Right forelimb (tissue), 1 donor: ENCODE results near the gene HMX1.

ENCODE experiments used
- DNase-seq: peaks from one replicate; pipeline ENCODE4 v3.0.0-alpha.2; 2018

Gene HMX1

DNA sequence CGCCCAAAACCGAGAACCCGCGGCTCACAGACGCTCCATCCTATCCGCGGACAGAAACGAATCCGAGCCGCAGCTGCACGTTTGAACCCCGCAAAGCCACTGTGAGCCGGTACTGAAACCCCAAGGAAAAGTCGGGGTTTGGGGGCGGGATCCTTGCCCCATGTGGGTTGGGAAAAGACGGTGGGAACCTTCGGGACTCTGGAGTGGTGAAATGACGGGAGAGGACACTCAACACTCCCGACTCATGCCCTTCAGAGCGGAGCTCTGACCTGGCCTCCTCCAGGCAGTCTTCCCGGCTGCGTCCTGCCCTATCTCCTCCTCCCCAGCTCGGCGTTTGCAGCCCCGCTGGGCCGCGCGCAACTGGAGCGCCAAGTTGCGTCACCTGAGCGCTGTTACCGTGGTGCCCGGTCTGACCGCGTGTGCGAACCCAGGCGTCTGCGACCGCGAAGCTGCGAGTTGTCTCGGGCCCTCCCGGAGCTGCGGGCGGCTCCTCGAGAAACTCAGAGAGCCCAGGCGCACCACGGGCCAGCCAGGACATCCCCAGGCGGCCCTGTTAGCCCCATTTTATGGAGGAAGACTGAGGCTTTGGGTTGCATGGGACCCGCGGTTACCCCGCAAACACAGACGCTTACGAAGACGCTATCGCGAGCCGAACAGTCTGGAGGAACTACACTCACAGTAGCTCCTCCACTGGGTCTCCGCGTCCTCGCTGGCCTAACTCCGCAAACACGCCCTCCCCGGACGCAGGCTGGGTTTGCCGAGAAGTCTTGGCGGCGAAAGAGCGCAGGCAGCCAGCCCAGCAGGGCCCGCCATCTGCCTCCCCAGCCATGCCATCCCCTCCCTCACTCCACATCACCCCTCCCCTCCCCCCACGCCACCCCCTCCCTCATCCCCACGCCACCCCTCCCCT, 20.3 kb upstream of the HMX1 start:
- DNase-seq = no peak

GRCh38 chr4:8891255-8891645, 19.6 kb upstream of the HMX1 start:
- no peak for DNase-seq

- no peak for DNase-seq
These were observed 17.2 kb upstream of the HMX1 start for GRCh38 chr4:8888856-8889255.

DNA sequence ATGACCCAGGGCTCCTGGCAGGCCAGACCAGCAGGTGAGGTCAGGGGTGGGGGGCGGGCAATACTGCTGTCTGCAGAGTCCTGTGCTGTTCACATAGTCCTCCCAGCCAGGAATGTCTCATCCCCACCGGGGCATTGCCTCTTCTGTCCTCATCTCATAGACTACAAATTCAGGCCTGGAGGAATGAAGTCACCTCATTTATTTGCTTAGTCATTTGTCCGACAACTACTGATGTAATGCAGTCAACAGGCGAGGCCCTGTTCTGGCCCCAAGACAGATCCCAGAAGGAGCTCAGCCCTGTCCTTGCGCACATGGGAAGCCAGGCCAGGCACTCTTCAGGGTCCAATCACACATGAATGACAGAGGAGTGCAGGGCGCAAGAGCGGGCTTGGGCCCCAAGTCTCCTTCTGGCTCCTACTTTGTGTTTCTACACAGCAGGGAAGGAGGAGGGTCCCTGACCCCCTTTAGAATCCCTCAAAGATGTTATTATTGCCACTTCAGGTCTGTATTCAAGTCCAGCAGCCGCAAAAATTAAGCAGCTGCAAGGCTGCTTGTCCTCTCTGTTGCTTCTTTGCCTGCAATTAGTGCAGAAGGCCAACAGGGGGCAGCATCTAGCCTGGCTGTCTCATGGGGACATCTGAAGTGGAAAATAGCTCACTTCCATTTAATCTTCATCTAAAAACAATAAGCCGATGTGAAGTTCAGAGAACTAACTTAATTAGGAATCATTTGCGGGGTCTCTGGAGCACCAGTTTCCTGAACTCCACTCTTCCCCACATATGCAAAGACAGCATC, 15.2 kb upstream of the HMX1 start:
- DNase-seq = no peak

DNA sequence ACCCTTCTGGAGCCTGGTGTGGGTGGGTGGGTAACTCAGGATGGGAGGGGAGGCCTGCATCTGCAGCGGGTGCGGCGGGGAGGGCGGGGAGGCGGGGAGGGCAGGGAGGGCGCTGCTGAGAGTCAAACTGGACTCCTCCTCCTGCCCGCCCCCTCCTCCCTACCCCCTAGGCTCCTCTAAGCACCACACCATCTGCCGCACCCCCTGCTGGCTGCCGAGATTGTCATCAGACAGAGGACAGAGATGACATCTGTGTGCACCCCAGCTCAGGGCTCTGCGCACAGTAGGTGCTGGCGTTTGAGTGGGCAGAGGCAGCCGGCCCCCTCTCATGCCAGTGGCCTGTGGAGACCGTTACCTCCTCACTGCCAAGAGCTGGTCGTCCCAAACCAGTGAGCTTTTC, 10.6 kb upstream of the HMX1 start:
- no peak for DNase-seq

GRCh38 chr4:8880851-8881250, 9.2 kb upstream of the HMX1 start:
- DNase-seq = no peak

GRCh38 chr4:8879574-8879973, 7.9 kb upstream of the HMX1 start:
- DNase-seq = no peak

GRCh38 chr4:8878421-8878820, 6.8 kb upstream of the HMX1 start:
- DNase-seq = no peak

- no peak for DNase-seq
These were observed 6.1 kb upstream of the HMX1 start for GRCh38 chr4:8877780-8878040.

GRCh38 chr4:8876982-8877779, 5.5 kb upstream of the HMX1 start:
- DNase-seq = no peak

DNA sequence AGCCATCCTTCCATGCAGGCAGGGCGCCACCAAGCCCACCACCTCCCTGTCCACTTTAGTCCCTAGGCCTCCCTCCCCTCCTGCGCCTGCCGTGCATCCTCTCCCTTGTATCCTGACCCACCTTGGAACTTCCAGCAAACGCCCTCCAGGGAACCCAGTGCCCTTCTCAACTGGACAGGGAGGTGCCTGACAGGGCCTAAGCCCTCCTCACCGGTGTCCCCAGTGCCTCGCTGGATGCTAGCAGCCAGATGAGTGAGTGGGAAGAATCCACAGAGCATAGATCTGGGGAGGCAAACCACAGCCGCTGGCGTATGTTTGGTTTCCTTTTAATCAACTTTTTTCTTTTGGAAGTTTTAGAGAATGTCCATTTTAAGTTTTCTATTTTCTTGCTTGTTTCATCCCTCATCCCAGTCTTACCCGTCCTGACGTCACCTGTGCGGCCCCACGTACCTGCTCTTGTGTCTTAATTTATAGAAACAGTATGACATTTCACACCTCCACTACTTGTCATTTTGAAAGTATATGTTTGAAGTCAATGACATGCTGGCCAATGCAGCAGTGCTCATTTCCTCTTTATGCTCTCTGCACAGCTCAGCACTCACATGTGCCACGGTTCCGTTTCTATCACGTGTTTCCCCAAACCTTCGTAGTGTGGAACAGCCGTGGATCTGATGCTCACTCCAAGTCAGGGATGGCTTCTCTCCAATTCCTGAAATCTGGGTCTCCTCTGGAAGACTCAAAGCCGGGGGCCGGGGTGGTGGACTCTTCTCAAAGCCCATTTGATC, 3.4 kb upstream of the HMX1 start:
- no peak for DNase-seq

GRCh38 chr4:8874003-8874895, 2.6 kb upstream of the HMX1 start:
- DNase-seq = no peak

- DNase-seq = no peak
These were observed 1.0 kb upstream of the HMX1 start for GRCh38 chr4:8872402-8873291.

DNA sequence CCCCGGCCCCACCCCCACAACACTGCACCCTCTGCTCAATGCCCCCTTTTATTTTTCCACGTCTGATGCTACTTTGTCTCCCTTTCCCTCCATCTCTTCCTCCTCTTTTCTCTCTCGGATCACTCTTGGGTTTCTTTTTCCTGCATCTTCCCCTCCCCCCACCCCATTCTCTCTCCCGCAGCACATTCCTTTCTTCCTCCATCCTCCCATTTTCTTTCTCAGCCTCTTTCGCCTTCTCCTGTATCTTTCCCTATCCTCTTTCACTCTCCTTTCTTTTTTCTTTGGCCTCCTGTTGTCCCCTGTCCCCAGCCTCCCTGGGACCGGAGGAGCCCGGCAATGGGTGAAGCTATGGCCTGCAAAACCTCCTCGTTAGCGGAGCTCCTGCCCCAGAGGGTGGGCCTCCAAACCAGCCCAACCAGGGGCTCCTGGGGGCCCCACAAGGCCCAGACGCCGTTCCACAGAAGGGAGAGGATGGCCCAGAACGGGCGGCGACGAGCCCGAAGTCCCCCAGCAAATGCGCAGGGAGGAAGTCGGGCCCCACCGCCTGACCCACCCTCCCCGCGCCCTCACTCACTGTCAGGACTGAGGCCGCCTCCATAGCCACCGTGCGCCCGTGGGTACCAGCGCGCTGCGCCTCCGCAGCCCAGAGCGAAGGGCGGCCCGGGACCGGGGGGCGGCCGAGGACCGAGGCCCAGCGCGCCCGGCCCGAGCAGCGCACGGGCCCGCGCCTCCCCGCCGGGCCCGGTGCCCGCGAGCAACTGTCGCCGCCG, 807 bp downstream of the HMX1 start:
- no peak for DNase-seq

GRCh38 chr4:8869898-8870646, 1.6 kb downstream of the HMX1 start:
- no peak for DNase-seq

GRCh38 chr4:8869002-8869897, 2.4 kb downstream of the HMX1 start:
- DNase-seq = no peak

DNA sequence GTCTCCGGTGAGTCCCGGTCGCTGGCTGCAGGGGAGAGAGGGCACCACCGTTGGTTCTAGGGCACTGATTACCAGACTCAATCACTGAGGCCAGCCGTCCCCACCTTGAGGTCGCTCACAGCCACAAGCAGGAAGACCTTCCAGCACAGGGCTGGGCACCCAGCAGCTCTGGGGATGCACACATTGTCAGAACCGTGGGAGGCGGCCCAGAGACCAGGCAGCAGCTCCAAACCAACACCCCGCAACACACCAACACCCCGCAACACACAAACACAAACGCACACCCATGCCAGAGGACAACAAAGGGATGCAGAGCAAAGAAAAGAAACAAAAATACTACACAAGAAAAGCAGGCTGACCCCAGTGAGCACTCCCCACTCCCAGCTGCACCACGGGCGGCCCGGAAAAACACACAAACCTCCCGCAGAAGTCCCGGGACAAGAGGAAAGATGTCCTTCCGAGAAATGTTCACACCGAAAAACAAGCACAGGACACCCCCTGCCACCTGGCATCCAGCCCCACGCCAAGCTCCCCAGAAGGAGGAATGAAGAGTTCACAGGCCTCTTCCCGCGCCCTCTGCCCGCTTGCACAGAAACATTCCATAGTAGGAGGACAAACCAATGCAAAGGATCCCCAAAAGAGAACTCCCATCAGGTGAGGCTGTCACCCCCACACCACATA, 3.2 kb downstream of the HMX1 start:
- DNase-seq = no peak
